Vagina (tissue), 2 donors: ENCODE measurements around the gene FBH1. TPM values are rescaled to one million over a fixed set of nuclear protein-coding genes. Genes with fewer than 3 reads are reported as not detected.

Experiments used
- DNase-seq, 2 donors: peaks; one replicate each; pipeline ENCODE4 v3.0.0-alpha.2; 2017; ENCODE audit errors: extremely low spot score in 2 of 2
- H3K27ac ChIP-seq: fragments of 200-600 bp; sonication (generic); one replicate; pipeline ENCODE4 v1.5.1; 2019
- H3K27me3 ChIP-seq: fragments of 200-600 bp; sonication (generic); one replicate; pipeline ENCODE4 v1.5.1; 2019
- H3K36me3 ChIP-seq, 2 donors: fragments of 200-600 bp; sonication (generic); one replicate each; pipeline ENCODE4 v1.5.1; 2017 to 2019
- H3K4me1 ChIP-seq: fragments of 200-600 bp; sonication (generic); one replicate; pipeline ENCODE4 v1.5.1; 2019
- H3K4me3 ChIP-seq, 2 donors: fragments of 200-600 bp; sonication (generic); 1 replicate in 1 of 2; 2 replicates in 1 of 2; pipeline ENCODE4 v1.5.1; 2016 to 2019
- H3K9me3 ChIP-seq: fragments of 200-600 bp; sonication (generic); one replicate; pipeline ENCODE4 v1.5.1; 2019
- CTCF ChIP-seq, 3 experiments: fragments of 450-650 bp in 2 of 3; fragments of 200-600 bp in 1 of 3; sonication (generic) in 1 of 3; IDR thresholded peaks; one replicate each; pipeline ENCODE4 v1.5.1; 2017 to 2019; ENCODE audit warnings: antibody characterized with exemption in 3 of 3, mild to moderate bottlenecking in 2 of 3, moderate library complexity in 2 of 3
- POLR2A ChIP-seq, 2 donors: fragments of 450-650 bp; IDR thresholded peaks; one replicate each; pipeline ENCODE4 v1.6.1; 2017; ENCODE audit warnings: antibody characterized with exemption in 2 of 2, mild to moderate bottlenecking in 2 of 2, moderate library complexity in 2 of 2
- POLR2AphosphoS5 ChIP-seq, 2 donors: sonication (generic); formaldehyde crosslinking; IDR thresholded peaks; one replicate each; pipeline ENCODE4 v1.9.0; 2017; ENCODE audit warnings: antibody characterized with exemption in 2 of 2, mild to moderate bottlenecking in 2 of 2, low read depth in 1 of 2; ENCODE audit not compliant: insufficient read depth in 1 of 2
- intact Hi-C: fragments of 100-400 bp; cut with DNase I; formaldehyde crosslinking; loops from one replicate; pipeline ENCODE4 v1.15.1; 2023
- total RNA-seq: library from RNA; depleted of rRNA; stranded (reverse); fragments of >200 nt; gene quantifications from one replicate; pipeline ENCODE4 v1.2.3, GENCODE V29; 2016

Gene FBH1
- total RNA-seq, 1 donor from 2014 or later, result 108 TPM

GRCh38 chr10:5910323-5911100 is 20.5 kb downstream of the FBH1 start:
- DNase-seq, result no peak
- Histone ChIP-seq H3K36me3 (peaks cover 0 to 84% of the 10 kb centered on the region in 2 donors), H3K4me3 (no peak overlapping the region), H3K9me3 (no peaks in the 10 kb centered on the region), H3K27ac (no peak overlapping the region), H3K27me3 (no peaks in the 10 kb centered on the region), H3K4me1 (peaks cover 7% of the 10 kb centered on the region)
- TF ChIP-seq CTCF (IDR thresholded peaks at IDR 0.05), result no peak
- TF ChIP-seq POLR2AphosphoS5 (IDR thresholded peaks at IDR 0.05; ENCODE audit: insufficient read depth in 1 of 2, low read depth in 1 of 2), result no peak
- no peak for TF ChIP-seq POLR2A (IDR thresholded peaks at IDR 0.05)
- intact Hi-C loops, result no loop called here

GRCh38 chr10:5911670-5912069 is 21.6 kb downstream of the FBH1 start:
- Histone ChIP-seq H3K36me3 (peaks cover 0 to 88% of the 10 kb centered on the region in 2 donors), H3K9me3 (no peaks in the 10 kb centered on the region), H3K4me3 (no peak overlapping the region), H3K4me1 (no peaks in the 10 kb centered on the region), H3K27me3 (no peaks in the 10 kb centered on the region), H3K27ac (no peak overlapping the region)
- intact Hi-C loops, result no loop called here
- TF ChIP-seq POLR2AphosphoS5 (IDR thresholded peaks at IDR 0.05; ENCODE audit: insufficient read depth in 1 of 2, low read depth in 1 of 2) (no peak), POLR2A (IDR thresholded peaks at IDR 0.05) (no peak)
- no peak for DNase-seq

GRCh38 chr10:5913736-5914135 is 23.7 kb downstream of the FBH1 start:
- intact Hi-C loops, result no loop called here
- TF ChIP-seq POLR2A (IDR thresholded peaks at IDR 0.05) (no peak), POLR2AphosphoS5 (IDR thresholded peaks at IDR 0.05; ENCODE audit: insufficient read depth in 1 of 2, low read depth in 1 of 2) (no peak), CTCF (IDR thresholded peaks at IDR 0.05) (no peak)
- no peak overlapping the region for H3K27ac ChIP-seq
- peaks cover 0 to 95% of the 10 kb centered on the region in 2 donors for H3K36me3 ChIP-seq
- H3K4me1 ChIP-seq, result no peaks in the 10 kb centered on the region
- DNase-seq, result no peak
- no peaks in the 10 kb centered on the region for H3K9me3 ChIP-seq
- H3K4me3 ChIP-seq, result no peak overlapping the region
- no peaks in the 10 kb centered on the region for H3K27me3 ChIP-seq

- Histone ChIP-seq H3K36me3 (peaks cover 0 to 95% of the 10 kb centered on the region in 2 donors), H3K4me3 (no peak overlapping the region), H3K4me1 (no peaks in the 10 kb centered on the region), H3K27ac (no peak overlapping the region), H3K27me3 (no peaks in the 10 kb centered on the region), H3K9me3 (no peaks in the 10 kb centered on the region)
- intact Hi-C loops, result no loop called here
- DNase-seq, result no peak
- TF ChIP-seq CTCF (IDR thresholded peaks at IDR 0.05) (no peak), POLR2AphosphoS5 (IDR thresholded peaks at IDR 0.05; ENCODE audit: insufficient read depth in 1 of 2, low read depth in 1 of 2) (no peak), POLR2A (IDR thresholded peaks at IDR 0.05) (no peak)
These were observed 25.4 kb downstream of the FBH1 start for GRCh38 chr10:5915451-5915850.

- Histone ChIP-seq H3K9me3 (no peaks in the 10 kb centered on the region), H3K4me3 (no peak overlapping the region), H3K36me3 (peaks cover 0 to 98% of the 10 kb centered on the region in 2 donors), H3K27ac (no peak overlapping the region), H3K4me1 (no peaks in the 10 kb centered on the region), H3K27me3 (no peaks in the 10 kb centered on the region)
- no peak for DNase-seq
- intact Hi-C loops, result no loop called here
- no peak for TF ChIP-seq CTCF (IDR thresholded peaks at IDR 0.05)
- no peak for TF ChIP-seq POLR2A (IDR thresholded peaks at IDR 0.05)
- TF ChIP-seq POLR2AphosphoS5 (IDR thresholded peaks at IDR 0.05; ENCODE audit: insufficient read depth in 1 of 2, low read depth in 1 of 2), result no peak
These were observed 27.3 kb downstream of the FBH1 start for GRCh38 chr10:5917305-5917704.
